ENCODE results near the gene HERC2.

The HERC2 gene

DNA sequence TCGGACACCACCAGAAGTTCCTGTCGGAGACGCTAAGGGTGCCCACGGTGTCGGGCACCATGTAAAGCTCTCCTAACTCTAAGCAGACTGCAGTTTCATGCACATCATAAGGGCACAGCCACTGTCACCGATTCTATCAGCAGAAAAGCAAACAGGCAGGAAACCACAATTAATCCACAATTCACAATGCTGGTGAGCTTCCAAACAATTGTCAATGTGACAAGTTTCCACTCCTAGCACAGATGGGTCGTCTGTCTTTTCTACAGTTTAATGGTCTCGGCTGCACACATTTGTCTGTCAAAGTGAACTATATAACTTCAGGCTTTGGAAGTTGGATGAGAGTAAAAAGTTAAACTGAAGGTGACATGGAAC lies 214.1 kb downstream of the HERC2 start:
- DNase-seq: no peak

GRCh38 chr15:28107111-28107903 lies 214.7 kb downstream of the HERC2 start:
- DNase-seq: no peak

GRCh38 chr15:28106294-28107110 lies 215.5 kb downstream of the HERC2 start:
- DNase-seq: no peak

- no peak for DNase-seq
Observed at GRCh38 chr15:28105793-28106192, 216.2 kb downstream of the HERC2 start.

DNA sequence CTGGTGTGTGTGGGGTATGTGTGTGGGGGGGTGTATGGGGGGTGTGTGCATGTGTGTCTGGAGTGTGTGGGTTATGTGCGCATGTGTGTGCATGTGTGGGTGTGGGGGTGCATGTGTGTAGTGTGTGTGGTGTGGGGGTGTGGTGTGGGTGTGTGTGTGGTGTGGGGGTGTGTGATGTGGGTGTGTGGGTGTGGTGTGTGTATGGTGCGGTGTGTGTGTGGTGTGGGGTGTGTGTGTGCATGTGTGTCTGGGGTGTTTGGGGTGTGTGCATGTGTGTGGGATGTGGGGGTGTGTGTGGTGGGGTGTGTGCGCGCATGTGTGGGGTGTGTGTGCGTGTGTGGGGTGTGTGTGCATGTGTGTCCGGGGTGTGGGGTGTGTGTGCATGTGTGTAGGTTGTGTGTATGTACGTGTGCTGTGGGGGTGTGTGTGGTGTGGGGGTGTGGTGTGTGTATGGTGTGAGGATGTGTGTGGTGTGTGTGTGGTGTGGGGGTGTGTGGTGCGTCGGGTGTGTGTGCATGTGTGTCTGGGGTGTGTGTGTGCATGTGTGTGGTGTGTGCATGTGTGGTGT lies 216.7 kb downstream of the HERC2 start:
- DNase-seq: no peak

- DNase-seq: no peak
Observed at GRCh38 chr15:28104326-28104725, 217.7 kb downstream of the HERC2 start.

GRCh38 chr15:28103831-28104230 lies 218.1 kb downstream of the HERC2 start:
- DNase-seq: no peak

DNA sequence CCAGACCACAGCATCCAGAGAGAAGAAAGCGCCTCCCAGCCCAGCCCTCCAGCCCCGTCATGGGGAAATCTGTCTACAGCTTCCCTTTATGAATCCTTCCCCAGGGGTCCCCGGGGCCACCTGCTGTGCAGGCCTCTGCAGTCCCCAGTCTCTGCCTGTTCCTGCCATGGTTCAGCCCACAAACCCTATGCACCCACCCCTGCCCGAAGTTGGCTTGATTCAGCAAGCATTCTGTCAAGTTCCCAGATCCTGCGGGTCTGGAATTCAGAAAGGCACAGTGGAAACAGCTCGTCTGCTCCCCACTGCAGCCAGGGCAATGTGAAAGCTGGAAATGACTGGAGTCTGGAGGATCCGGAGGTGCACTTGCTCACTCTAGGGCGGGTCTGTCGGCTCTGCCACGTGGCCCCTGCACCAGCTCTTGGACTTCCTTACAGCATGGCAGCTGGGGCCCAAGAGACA lies 220.0 kb downstream of the HERC2 start:
- no peak for DNase-seq

GRCh38 chr15:28101201-28101600 lies 220.8 kb downstream of the HERC2 start:
- no peak for DNase-seq

DNA sequence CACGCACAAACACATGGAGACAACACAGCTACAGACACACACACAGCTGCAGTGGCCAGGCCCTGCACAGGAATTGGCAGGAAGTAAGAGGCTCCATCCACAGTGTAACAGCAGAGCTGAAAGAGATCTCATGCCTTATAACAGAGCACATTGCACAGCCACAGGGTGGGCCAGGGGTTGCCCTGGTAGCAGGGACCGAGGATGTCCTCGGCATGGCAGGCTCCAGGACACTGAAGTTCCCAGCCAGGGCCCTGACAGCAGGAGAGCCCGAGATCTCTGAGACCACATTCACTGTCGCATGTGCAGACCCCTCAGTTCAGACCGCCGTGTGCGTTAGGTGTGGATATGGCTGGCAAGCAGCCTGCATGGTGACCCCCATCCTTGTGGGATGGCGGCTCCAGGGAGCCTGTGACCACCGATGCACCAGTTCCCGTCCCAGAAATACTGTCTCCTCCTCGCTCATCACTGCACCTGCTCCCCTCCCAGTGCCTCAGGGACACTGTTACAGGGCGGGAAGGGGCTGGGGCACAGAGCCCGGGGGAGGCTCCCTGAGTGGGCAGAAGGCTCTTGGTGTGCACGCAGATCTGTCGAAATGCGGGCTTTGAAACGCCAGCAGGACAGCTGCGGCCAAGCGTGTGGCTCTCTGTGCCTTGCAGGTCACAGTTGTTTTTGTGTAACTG lies 221.3 kb downstream of the HERC2 start:
- DNase-seq: no peak

DNA sequence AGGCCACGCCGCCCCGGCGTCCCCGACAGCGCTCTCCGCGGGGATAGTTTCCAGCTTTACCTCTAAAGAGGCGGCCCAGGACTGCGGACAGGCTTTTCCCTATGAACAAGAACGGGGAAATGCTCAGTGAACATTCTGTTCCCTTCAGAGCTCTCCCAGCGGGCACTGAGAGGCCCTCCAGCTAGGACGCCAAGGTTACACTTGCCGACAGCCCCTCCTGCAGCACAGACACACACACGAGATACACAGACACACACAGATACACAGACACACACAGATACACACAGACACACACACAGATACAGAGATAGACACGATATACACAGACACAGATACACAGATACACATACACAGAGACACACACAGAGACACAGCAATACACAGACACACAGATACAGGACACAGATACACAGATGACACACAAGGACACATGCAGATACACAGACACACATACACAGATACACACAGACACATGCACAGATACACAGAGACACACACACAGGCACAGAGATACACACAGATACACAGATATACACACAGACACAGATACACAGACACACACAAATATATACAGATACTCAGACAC lies 222.3 kb downstream of the HERC2 start:
- no peak for DNase-seq

DNA sequence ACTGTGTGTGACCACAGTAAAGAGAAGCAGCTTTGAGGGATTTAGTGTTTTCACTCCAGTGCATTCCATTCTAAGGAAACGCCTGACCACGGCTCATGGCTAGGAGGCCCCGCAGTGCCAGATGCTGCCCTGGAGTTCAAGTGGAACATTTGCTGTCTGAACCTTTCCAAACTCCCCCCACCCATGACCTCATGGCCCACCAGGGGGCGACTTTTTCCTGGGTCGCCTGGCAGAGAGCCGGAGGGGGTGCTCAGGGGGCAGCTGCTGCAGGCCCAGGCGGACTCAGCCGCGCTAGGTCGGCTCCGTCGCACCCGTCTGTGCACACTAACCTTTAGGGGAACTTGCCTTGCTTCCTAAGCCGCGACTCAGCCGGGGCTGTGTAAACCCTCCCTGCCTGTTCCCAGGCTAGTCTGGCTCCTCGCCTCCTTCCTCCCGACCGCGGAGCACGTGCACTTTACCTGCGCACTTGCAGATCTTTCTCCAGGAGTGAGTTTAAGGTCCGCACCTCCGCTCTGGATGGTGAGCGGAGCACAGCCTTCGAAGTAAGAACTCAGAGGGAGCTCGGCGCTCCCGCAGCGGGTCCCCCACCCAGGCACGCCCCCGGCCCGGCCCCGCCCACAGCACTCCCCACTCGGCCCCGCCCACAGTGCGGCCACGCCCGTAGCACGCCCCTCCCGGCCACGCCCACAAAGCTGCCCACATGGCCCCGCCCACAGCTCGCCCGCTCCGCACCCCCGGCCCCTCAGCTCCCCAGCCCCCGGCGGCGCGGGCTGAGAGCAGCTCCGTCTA lies 223.0 kb downstream of the HERC2 start, which contains the start of gene OCA2:
TSS of gene OCA2 (minus strand) at position 550 of the 789 bp plus-strand sequence. CDS start 17,441 bp downstream, outside the sequence.
- no peak for DNase-seq

DNA sequence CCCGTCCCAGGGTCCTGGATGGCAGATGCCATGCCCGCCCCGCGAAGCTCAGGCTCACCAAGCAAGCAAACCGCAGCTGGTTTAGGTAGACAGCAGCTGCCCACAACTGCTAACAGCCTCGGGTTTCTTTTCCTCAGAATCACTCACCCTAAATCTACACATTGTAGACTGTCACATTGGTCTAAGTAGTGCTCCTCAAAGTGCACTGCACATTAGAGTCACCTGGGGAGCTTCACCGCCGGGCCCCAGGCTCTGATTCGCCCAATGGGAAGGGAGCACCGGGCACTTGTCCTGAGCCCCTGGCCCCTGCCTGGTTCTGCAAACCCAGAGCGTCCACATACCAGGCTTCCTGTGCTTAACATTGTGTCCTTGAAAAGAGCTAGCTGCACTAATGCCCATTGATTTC lies 223.6 kb downstream of the HERC2 start:
- no peak for DNase-seq

GRCh38 chr15:28097656-28098359 lies 224.2 kb downstream of the HERC2 start:
- DNase-seq: no peak

DNA sequence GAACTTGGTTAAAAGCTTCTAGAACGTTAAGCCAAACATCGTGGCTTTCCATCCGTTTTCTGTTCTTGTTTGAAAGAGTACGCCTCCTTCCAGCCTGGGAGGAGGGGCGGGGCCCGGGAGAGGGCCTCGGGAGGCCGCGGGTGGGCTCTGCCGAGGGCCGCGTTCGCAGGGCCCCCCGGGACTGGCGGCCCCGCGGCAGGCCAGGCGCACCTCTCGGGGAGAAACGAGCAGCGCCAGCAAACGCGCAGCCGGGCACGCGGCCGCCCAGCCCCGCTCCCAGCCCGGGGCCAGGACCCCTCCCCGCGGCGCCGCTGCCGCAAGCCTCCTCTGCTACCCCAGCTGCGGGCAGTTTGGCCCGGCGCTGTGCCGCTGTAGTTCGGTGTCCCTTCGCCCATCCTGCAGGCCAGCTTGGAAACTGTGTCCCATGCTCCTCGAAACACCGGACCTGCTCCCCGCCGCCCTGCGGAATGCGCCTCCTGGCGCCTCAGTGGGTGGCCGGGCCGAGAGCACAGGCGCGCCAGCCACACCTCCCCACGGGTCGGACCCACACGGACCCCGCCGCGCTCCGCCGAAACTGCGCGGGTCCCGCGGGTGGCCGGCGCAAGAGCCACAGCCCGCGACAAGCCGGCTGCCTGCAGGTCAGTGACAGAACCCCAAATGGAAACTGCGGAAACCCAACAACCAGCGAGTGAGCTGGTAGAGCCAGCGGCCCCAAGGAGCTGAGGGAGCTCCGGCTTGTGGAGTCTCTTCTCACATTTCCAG lies 225.1 kb downstream of the HERC2 start:
- no peak for DNase-seq

GRCh38 chr15:28096411-28096669 lies 225.6 kb downstream of the HERC2 start:
- no peak for DNase-seq

- DNase-seq: no peak
Observed at GRCh38 chr15:28094732-28095521, 227.1 kb downstream of the HERC2 start.

DNA sequence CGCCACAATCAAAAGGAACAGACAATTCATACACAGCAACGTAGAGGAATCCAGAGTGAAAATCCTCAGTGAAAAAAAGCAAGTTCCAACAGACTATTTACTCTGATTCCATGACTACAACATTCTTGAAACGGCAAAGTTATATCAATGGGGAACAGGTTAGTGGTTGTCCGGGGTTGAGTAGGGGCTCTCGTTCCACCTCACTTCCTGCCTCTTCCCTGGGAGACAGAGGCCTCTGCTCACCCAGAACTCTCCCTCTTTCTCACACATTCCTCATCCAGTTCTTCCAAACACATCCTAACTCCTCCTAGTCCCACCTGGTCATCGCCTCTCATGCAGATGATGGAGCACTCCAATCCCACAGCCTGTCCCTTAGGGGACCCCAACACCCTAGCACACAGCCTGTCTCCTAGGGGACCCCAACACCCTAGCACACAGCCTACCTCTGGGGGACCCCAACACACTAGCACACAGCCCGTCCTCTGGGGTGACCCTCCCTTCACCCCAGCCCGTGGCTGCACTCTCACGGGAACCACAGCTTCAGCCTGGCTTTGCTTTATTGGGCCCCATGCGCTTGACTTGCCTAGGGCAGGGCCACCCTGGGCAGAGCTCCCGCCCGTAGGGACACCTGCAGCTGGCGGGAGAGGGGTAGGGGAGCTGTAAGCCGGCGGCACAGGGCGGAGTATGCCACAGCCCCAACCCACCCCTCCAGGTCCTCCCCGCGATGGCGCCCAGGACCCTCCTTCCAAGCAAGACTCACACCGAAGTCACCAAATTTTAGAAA lies 228.0 kb downstream of the HERC2 start:
- no peak for DNase-seq

DNA sequence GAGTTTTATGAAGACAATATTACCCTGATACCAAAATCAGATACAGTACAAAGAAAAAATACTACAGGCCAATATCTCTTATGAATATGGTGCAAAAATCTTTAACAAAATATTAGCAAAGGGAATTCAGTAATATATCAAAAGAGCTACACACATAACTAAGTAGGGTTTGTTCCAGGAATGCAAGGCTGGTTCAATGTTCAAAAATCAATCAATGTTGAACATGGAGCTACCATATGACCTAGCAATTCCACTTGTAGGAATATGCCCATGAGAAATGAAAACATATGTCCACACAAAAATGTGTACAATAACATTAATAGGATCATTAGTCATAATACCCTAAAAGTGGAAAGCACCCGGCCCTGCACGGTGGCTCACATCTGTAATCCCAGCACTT lies 230.7 kb downstream of the HERC2 start:
- DNase-seq: no peak
